GM13977 (cell line): ENCODE data around the gene ENO3.

Experiments
- DNase-seq: peaks from one replicate; pipeline ENCODE4 v3.0.0; 2012; ENCODE audit warnings: low spot score
- CTCF ChIP-seq: IDR thresholded peaks from 2 replicates; pipeline ENCODE4 v1.5.1; 2012; ENCODE audit warnings: mild to moderate bottlenecking, control low read depth; ENCODE audit not compliant: insufficient read depth; ENCODE audit errors: extremely low read depth, missing control alignments
- in situ Hi-C: fragments of 300-500 bp; cut with MboI; formaldehyde crosslinking; loops from one replicate; pipeline ENCODE4 v1.12.0; 2022; ENCODE audit warnings: low sequenced_read_pairs, low pct_unique_long_range_greater_than_20kb, mixed read lengths, inconsistent platforms; ENCODE audit not compliant: unreplicated experiment

Gene ENO3

GRCh38 chr17:4941319-4941610 is 9.7 kb upstream of the ENO3 start:
- in situ Hi-C loops, result no loop called here
- DNase-seq, result no peak
- no peak for TF ChIP-seq CTCF

- TF ChIP-seq CTCF, result no peak
- in situ Hi-C loops, result no loop called here
- DNase-seq, result no peak
Measured at GRCh38 chr17:4942760-4943508, 8.0 kb upstream of the ENO3 start.

GRCh38 chr17:4944163-4944553 is 6.8 kb upstream of the ENO3 start:
- TF ChIP-seq CTCF, result no peak
- DNase-seq, result peak; percentile 56
- in situ Hi-C loops, result no loop called here

- TF ChIP-seq CTCF, result no peak
- peak; percentile 15 for DNase-seq
- in situ Hi-C loops, result no loop called here
Measured at GRCh38 chr17:4944554-4945175, 6.3 kb upstream of the ENO3 start.

GRCh38 chr17:4945176-4945943 is 5.6 kb upstream of the ENO3 start:
- in situ Hi-C loops, result no loop called here
- peak; percentile 81 for DNase-seq
- TF ChIP-seq CTCF, result no peak

GRCh38 chr17:4945944-4946280 is 5.0 kb upstream of the ENO3 start:
- DNase-seq, result no peak
- TF ChIP-seq CTCF, result no peak
- in situ Hi-C loops, result no loop called here
